H54 (cell line): ENCODE results near the gene CHPT1.

ENCODE experiments used
- DNase-seq: peaks from one replicate; pipeline ENCODE4 v3.0.0; 2011; ENCODE audit warnings: low spot score, mixed read lengths; ENCODE audit not compliant: insufficient read length
- FAIRE-seq: peaks from 3 replicates; lab custom pipeline; 2011; peaks lifted over from hg19 to GRCh38; lab: Jason Lieb, UNC
- POLR2A ChIP-seq: IDR thresholded peaks from 2 replicates; pipeline ENCODE4 v1.6.1; 2011; ENCODE audit warnings: low read depth, mild to moderate bottlenecking, low read length

The CHPT1 gene

DNA sequence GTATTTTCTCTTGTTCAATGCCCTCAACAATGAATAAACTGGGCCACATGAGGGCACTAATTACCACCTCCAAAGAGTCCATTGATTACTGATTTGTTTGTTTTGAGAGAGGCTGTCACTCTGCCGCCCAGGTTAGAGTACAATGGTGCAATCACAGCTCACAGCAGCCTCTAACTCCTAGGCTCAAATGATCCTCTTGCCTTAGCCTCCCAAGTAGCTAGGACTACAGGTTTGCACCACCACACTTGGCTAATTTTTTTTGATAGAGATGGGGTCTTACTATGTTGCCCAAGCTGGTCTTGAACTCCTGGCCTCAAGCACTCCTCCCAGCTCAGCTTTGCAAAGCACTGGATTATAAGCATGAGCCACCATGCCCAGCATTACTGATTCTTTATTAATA lies 70.1 kb downstream of the CHPT1 start:
- no peak for TF ChIP-seq POLR2A

DNA sequence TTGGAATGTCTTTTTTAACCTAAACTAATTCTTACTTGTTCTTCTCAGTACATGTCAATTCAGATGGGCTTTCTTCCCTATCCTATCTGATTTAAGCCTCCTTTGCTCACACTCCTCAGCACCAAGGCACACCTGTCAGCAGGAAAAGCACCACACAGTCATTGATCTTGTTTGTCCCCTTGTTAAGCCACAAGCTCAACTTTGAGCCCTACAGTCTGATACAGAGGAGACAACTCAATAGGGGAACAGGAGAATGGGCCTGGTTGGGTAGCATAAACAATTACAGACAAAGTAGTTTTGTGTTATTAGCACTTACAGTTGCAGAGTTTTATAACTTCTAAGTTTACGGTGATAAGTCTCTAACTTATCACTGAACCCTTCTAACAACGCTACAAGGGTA lies 71.3 kb downstream of the CHPT1 start:
- no peak for FAIRE-seq
- DNase-seq = no peak
- no peak for TF ChIP-seq POLR2A

More for the DNA sequence above, 70.1 kb downstream of the CHPT1 start:
- DNase-seq = no peak
- no peak for FAIRE-seq

GRCh38 chr12:101769865-101770264 lies 72.4 kb downstream of the CHPT1 start:
- TF ChIP-seq POLR2A = no peak
- FAIRE-seq (no peak), DNase-seq (no peak)

GRCh38 chr12:101772012-101772775 lies 74.8 kb downstream of the CHPT1 start:
- DNase-seq (no peak), FAIRE-seq (no peak)
- no peak for TF ChIP-seq POLR2A

- peak; percentile 27 for DNase-seq
These were observed 76.3 kb downstream of the CHPT1 start for GRCh38 chr12:101773650-101774162.

DNA sequence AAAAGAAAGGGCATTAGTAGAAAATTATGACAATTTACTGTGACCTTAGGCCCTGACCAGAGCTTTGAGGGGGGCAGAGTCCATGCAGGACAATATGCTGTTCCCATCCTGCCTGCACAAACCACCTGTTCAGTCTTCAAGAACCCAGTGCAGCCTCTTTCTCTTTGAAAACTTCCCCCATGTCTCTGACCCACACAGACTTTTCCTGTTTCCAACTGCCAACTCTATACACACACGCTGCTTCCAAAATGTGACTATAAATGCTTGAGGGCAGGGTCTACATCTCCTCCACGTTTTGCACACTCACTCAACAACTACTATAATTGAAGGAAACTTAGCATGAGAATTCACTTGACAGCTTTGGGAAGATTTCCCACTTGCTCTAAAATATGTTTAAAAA lies 78.4 kb downstream of the CHPT1 start:
- no peak for DNase-seq
- FAIRE-seq = no peak
- no peak for TF ChIP-seq POLR2A

More at GRCh38 chr12:101773650-101774162, 76.3 kb downstream of the CHPT1 start:
- no peak for TF ChIP-seq POLR2A
- FAIRE-seq = peak; percentile 93

GRCh38 chr12:101777485-101777884 lies 80.0 kb downstream of the CHPT1 start:
- FAIRE-seq = no peak
- TF ChIP-seq POLR2A = no peak
- DNase-seq = no peak

- DNase-seq (no peak), FAIRE-seq (no peak)
- TF ChIP-seq POLR2A = no peak
These were observed 80.5 kb downstream of the CHPT1 start for GRCh38 chr12:101777978-101778377.
